Nucleus accumbens (tissue), 56 donors: ENCODE measurements around the gene ADAMTS14.

Experiments used
- DNase-seq, 56 donors: peaks; one replicate each; lab custom pipeline; 2025; lab: John Stamatoyannopoulos, UW

Gene ADAMTS14

GRCh38 chr10:70778267-70778924, 106.1 kb downstream of the ADAMTS14 start:
- DNase-seq, result no peak

- peak in 22 of 56 donors; percentile 6 to 58 (median 32) for DNase-seq
These were observed 106.8 kb downstream of the ADAMTS14 start for GRCh38 chr10:70779088-70779487.

- no peak for DNase-seq
These were observed 107.4 kb downstream of the ADAMTS14 start for GRCh38 chr10:70779511-70780369.

- no peak for DNase-seq
These were observed 108.1 kb downstream of the ADAMTS14 start for GRCh38 chr10:70780370-70780760.

- no peak for DNase-seq
These were observed 108.5 kb downstream of the ADAMTS14 start for GRCh38 chr10:70780772-70781171.

- no peak for DNase-seq
These were observed 109.2 kb downstream of the ADAMTS14 start for GRCh38 chr10:70781461-70782051.

- DNase-seq, result no peak
These were observed 109.9 kb downstream of the ADAMTS14 start for GRCh38 chr10:70782086-70782745.

GRCh38 chr10:70782746-70783680, 110.7 kb downstream of the ADAMTS14 start:
- DNase-seq, result no peak

GRCh38 chr10:70784016-70784415, 111.7 kb downstream of the ADAMTS14 start:
- no peak for DNase-seq

GRCh38 chr10:70784471-70784870, 112.2 kb downstream of the ADAMTS14 start:
- DNase-seq, result no peak

- DNase-seq, result no peak
These were observed 112.9 kb downstream of the ADAMTS14 start, which contains the start of gene TBATA for GRCh38 chr10:70785190-70785589. Gene TBATA, minus strand, starts transcription at chr10:70785377. Its CDS starts 1,998 bp downstream, at chr10:70783379.

GRCh38 chr10:70786799-70787415, 114.6 kb downstream of the ADAMTS14 start:
- no peak for DNase-seq

GRCh38 chr10:70791386-70792039, 119.2 kb downstream of the ADAMTS14 start:
- no peak for DNase-seq

- DNase-seq, result no peak
These were observed 123.3 kb downstream of the ADAMTS14 start for GRCh38 chr10:70795613-70796012.

- DNase-seq, result no peak
These were observed 125.5 kb downstream of the ADAMTS14 start for GRCh38 chr10:70797840-70798239.

GRCh38 chr10:70799124-70799523, 126.8 kb downstream of the ADAMTS14 start:
- DNase-seq, result no peak

- DNase-seq, result no peak
These were observed 129.5 kb downstream of the ADAMTS14 start for GRCh38 chr10:70801854-70802253.

- DNase-seq, result no peak
These were observed 131.6 kb downstream of the ADAMTS14 start for GRCh38 chr10:70803775-70804420.
